Activated CD4-positive, alpha-beta T cell treated with anti-CD3 and anti-CD28 coated beads, Interleukin-2, Interleukin-6, amounts not matched to agents 100 ng/mL and 50 ng/mL, durations not matched to agents 16 hours and 8 hours (primary cell): ENCODE results near the gene GOPC.
"Not testable (repeated sequence)": the region's sequence is repeated elsewhere in the genome, so short reads cannot be mapped to it uniquely, and the experiment has no call there.

ENCODE experiments used
- DNase-seq: peaks from one replicate; pipeline ENCODE4 v3.0.0-alpha.2; 2020

The GOPC gene

DNA sequence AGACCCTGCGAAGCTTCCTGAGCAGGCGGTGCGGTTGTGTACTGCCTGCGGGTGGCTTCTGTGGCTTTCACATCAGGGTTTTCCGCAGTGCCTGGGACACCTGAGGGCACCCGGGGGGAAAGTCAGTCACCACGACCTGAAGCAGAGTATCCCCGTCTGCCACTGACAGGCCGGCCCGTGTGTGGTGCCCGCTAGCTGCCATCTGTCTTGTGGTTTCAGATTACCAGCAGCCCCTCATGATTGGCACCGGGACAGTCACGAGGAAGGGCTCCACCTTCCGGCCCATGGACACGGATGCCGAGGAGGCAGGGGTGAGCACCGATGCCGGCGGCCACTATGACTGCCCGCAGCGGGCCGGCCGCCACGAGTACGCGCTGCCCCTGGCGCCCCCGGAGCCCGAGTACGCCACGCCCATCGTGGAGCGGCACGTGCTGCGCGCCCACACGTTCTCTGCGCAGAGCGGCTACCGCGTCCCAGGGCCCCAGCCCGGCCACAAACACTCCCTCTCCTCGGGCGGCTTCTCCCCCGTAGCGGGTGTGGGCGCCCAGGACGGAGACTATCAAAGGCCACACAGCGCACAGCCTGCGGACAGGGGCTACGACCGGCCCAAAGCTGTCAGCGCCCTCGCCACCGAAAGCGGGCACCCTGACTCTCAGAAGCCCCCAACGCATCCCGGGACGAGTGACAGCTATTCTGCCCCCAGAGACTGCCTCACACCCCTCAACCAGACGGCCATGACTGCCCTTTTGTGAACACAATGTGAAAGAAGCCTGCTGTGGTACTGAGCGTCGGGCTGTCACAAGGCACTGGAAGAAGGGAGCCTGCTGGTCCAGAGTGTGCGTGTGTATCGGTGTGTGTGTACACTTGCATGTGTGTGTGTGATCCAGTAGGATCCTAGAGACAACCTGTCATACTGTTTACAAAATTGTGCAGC lies 54.4 kb downstream of the GOPC start:
- DNase-seq = peak; percentile 44

DNA sequence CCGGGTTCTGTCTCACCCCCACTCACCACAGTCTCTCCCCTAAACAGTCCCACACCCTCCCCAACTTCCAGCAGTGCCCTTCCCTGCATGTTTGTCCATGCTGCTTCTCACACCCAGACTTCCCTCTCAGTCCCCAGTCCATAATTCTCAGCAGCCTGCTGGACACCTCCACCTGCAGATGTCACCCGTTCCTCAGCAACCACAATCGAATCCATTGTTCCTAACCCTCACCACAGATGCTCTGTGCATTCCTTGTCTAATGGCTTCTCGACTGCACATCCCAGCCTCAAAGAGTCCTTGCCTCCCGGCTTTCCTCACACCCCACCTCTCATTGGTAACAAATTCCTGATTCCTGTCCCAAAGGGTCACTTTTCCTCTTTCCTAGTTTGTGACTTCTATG lies 55.6 kb downstream of the GOPC start:
- DNase-seq = no peak

DNA sequence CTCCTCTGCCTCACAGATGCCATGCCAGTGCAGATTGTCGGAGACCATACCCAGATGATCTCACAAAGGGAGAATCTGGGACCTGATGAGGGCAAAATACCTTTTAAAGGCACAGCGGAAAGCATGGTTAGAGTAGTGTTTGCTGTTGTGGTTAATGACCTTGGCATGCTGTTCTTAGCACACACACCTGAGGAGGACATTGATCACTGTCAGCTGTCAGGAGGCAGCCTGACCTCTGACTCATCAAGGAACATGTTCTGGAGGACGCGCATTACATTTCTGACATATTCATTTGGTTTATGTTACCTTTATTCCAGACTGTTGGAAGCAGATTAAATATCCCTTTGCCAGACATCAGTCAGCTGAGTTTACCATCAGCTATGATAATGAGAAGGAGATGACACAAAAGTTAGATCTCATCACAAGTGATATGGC lies 57.1 kb downstream of the GOPC start:
- no peak for DNase-seq

DNA sequence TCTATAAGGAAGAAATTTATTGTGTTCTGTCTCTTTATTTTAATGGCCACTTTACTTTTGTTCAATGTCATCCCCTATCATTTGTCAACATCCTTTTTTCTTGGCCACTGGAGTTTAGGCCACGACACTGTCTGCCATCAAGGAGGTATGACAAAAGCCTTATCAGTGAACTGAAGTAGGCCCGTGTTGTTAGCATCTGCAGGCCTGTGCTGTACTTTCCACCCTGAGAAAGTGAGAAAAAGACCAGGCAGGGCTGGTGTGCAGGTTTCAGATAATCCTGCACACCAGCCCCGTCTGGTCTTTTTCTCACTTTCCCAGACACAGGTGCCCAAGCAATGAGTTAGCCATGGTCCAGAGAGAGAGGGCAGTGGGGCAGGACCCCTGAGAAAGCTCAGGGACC lies 57.6 kb downstream of the GOPC start:
- DNase-seq = no peak

DNA sequence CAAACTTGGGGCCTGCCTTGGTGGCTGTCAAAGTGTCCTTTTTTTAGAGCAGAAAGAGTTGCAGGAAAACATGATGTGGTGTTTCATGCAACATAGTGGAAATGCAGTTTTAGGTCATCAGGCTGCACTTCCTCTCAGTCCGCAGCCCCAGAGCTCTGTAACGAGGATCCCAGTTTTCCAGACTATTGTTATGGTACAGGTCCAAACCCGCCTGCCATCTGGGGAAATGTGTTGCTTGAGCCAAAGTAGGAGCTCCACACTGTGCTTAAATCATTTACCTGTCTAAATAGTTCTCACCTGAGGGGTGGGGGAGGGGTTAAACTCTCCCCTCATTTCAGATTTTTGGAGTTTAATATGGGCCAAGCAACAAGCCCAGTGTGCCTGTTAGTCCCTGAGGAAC lies 59.8 kb downstream of the GOPC start:
- no peak for DNase-seq

DNA sequence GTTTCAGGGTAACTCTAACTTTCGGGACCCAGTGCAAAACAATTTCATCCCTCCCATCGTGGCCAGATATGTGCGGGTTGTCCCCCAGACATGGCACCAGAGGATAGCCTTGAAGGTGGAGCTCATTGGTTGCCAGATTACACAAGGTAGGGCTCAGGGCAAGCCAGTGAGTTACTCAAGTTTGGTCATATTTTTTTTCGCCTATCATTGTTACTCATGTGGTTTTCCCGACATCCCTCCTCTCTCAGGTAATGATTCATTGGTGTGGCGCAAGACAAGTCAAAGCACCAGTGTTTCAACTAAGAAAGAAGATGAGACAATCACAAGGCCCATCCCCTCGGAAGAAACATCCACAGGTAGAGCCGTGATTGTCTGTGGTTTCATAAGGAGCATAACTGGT lies 61.6 kb downstream of the GOPC start:
- DNase-seq = no peak

DNA sequence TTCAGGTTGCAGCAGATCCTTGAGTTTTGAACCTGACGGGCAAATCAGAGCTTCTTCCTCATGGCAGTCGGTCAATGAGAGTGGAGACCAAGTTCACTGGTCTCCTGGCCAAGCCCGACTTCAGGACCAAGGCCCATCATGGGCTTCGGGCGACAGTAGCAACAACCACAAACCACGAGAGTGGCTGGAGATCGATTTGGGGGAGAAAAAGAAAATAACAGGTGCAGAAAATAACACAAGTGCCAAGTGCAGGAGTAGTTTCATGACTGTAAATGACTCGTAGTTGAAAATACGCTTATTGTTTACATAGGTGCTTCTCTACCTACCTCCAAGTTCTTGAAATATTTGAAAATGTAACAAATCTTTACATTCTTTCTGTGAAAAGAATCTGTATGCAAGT lies 63.7 kb downstream of the GOPC start:
- no peak for DNase-seq

DNA sequence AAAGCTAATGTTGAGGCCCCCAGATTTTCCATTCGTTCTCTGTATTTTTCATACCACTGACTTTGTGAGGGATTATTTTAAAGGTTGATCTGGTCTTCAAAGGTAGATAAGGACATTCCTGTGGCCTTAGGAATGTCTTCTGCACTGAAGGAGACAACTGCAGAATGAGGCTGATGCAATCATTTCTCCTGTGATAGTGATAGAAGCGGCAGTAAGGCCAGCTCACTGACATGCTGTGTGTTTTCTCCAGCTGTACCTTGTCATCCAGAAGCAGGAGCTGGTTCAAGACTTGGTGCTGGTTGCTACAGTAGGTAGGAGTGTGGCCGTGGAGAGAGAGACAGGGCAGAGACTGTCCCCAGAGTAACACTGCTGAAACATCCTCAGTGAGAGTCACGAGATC lies 66.0 kb downstream of the GOPC start:
- no peak for DNase-seq

DNA sequence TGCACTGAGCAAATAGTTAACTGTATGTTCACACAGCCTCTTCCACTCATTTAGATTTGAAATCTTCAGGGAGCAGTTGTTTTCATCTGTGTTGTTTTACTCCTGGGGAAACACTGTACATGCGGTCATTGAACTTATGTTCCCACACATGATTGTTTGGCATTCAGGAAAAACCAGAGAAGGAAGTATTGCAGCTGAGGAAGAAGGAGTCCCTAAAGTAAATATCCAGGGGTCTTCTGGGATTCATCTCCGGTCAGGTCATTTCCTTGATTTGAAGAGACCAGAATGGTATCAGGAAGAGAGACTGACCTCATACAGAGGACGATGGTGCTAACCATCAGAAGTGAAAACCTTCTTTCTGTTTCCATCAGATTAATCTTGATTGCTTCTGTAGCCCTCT lies 67.3 kb downstream of the GOPC start:
- no peak for DNase-seq

DNA sequence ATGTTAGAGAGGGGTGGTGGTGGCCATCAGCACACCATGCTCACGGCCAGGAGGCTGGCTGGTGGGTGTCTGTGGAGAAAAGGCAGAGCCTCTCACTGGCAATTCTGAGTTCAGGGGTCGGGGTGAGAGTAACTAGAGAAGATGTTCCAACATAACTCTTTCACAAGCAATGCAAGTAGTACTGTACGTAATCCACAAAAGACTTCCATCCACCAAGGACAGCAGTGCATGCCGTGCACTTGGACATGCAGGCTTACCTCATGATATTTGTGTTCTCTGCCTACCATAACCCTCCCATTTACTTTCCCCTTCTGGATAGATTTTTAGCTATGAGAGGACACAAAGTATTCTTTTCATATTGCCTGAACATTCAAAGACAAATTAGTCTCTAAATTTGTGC lies 68.5 kb downstream of the GOPC start:
- DNase-seq = no peak

DNA sequence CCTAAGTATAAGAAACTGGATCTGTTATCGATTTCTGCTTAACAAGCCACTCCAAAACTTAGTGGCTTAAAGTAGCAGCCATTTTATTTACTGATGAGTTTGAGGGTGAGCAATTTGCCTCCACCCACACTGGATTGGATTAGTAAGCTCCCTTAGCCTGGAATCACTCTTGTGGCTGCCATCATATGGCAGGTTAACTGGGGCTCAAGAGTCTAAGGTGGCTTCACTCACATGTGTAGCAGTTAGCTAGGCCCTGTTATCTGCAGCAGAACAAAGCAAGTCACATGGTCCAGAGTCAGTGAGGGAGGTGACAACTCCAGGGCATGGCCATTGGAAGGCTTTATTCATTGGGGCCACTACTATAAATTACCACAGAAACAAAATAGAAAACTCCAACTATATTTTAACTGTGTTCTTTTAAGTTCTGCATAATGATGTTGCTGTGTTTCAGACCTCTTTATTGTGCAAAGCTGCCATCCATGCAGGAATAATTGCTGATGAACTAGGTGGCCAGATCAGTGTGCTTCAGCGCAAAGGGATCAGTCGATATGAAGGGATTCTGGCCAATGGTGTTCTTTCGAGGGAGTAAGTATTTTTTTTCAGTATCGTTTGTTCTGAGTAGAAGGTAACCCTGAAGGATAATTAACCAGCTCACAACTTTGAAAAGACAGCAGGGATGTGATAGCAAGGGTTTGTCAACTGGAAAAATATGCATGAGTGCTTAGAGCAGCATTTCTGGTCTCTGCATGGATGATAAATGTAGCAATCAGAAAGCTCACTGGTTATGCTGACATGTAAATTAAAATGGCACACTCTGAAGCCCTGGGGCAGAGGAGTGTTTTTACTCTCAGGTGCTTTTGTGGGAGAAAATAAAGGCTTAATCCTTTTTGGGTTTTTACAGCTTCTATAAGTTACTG lies 70.2 kb downstream of the GOPC start:
- no peak for DNase-seq

DNA sequence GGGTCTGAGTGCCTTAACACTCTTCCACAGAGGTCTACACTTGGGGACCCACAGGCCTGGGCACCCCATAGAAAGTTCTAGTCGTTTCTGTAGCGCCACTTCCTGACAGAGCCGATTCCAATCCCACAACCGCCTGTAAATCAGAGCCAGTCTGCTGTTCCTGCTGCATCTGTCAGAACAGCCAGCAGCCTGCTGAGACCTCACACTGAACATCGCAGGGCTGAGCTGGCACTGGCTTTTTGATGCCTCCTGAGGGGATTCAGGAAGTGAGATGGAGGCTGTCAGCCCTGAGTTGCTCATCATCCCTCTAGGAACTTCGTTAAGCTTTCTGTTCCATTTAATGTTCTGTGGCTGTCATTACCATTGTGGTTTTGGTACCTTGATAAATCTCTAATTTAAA lies 71.0 kb downstream of the GOPC start:
- no peak for DNase-seq

DNA sequence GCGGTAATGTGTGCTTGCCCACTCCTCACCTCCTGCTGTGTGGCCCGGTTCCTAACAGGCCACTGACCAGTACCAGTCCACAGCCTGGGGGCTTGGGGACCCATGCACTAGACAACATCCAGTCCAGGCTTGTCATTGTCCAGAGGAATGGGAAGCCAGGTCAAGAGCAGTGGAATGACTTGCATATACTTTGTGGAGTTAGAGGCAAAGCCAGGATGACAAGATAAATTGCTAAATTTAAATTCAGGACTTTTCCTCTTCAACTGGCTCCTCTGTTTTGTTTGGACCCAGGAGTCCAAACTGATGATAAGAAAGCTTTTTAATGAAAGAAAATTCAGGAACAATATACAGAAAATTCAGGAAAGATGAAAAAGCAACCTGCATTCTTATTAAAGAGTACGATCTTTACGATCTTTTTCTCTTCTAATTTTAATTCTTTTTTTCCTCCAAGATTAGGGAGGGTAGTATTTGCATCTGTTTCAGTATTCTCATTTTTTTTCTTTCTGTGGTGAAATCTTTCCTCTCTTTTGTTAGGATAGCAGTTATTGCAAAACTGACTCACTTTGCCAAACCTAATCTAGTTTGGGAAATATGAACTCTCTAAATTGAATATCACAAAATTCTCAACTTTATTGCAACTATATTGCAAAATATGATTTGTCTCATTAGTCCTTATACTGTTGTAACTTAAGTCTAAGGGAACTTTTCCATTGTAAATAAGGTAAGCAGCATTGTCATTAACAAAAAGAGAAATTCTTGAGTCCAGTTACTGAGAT lies 71.7 kb downstream of the GOPC start:
- no peak for DNase-seq

DNA sequence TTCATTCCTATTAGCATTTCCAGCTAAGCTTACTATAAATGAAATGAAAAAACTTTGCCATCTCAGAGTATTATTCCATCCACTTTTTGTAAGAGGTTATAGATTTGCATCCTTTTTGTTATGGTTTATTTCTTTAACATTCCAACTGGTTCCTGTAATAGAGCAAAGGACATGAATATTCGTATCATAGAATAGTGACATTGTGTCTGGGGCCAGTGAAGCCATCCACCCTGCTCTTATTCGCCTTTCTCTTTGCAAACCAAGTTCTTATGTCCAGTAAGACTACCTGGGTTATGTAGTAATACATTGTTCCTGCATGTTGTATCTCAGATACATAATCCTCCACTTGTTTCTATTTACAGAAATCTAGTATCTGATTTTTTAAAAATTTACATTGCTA lies 76.7 kb downstream of the GOPC start:
- no peak for DNase-seq

DNA sequence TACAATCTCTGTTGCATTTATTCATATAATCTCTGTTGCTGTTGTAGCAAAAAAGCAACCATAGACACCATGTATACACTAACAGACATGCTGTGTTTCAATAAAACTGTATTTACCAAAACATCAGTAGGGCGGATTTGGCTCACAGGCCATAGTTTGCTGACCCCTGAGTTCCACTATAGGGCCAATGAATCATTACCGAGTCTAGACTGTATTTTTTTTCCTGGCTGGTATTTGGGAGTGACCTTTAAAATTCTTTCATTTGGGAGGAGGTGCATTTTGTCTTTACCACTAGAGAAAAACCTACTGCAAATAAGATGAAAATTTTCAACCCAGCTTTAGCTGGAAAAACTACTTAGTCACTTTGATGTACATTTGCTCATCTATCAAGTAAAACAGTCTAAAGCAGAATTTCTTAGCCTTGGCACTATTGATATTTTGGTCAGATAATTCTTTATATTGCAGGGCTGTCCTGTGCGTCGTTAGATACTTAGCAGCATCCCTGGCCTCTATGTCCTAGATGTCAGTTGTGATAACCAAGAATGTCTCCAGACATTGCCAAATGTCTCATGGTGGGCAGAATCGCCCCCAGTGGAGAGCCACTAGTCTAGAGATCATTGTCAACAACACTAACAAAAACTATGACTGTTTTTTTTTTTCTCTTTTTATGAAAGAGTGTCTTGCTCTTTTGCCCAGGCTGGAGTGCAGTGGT lies 80.4 kb downstream of the GOPC start:
- DNase-seq = no peak

DNA sequence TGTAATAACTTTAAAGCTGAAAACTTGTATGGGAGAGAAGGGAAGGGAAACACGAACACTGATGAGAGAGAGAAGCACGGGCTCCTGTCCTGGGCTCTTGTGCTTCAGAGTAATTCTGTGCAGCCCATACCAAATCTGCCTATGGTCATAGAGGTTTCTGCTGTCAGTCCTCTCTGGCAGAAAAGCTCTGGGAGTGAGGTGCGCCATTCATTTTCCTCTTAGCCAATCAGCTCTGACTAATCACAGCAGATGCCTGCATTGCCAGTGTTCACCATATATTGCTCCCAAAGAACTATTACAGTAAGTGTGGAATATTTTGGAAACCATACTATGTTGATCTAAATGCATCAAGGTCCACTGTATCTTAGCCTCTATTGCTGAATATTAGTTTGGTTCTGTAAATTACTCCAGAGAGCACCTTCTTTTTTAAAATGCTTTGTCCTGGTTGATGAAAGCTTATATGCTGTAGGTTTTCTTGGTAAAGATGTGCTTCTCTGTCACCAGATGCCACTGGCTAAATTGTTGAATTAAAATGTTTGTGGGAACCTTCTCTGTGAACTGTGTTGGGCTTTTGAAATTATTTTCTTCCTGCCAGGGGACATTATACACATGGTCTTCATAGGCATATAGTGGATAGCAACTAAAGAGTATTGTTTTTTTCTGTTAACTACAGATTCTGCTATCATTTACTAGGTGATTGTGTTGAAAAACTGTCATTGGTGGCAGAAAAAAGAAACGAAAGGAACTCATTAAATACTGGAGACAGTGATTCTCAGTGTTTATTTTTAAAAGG lies 81.5 kb downstream of the GOPC start:
- no peak for DNase-seq

DNA sequence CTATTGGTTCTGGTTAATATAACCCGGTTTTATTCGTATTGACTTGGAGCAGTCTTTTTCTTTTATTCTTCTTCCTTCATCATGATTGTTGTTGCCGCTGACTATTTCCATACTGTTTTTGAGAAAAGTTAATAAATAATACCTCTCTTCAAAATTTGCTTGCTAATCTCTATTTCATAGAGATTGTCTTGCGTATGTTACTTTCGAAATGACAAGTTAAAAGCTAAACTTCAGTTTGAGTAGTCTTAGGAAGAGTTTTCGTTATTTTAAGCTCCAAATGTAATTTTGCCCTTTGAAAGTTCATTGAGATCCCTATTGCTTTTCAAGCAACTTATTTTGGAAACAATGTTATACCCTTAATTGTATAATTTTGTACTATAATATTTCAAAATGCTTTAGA lies 83.4 kb downstream of the GOPC start:
- DNase-seq = no peak

DNA sequence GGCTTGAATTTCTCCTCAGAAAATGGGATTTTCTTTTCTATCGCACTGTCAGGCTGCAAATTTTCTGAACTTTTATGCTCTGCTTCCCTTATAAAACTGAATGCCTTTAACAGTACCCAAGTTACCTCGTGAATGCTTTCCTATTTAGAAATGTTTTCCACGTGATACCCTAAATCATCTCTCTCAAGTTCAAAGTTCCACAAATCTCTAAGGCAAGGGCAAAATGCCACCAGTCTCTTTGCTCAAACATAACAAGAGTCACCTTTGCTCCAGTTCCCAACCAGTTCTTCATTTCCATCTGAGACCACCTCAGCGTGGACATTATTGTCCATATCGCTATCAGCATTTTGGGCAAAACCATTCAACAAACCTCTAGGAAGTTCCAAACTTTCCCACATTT lies 84.3 kb downstream of the GOPC start:
- DNase-seq = not testable (repeated sequence)

DNA sequence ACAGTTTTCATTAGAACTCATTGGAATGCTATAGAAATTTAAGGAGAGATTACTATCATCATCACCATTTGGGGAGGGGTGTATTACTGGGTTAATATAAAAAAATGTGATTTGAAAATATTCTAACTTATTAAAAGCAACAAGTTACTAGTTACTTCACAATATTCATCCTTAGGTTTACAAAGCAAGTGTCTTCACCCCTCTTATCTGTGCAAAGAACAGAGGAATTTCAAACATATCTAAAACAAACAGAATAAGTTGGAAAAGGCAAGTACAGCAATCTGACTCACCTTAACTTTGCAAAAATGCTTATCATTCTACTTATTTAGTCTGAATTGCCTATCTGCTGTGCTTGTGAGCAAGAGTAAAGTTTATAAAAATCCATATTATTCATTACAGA lies 87.0 kb downstream of the GOPC start:
- DNase-seq = no peak

DNA sequence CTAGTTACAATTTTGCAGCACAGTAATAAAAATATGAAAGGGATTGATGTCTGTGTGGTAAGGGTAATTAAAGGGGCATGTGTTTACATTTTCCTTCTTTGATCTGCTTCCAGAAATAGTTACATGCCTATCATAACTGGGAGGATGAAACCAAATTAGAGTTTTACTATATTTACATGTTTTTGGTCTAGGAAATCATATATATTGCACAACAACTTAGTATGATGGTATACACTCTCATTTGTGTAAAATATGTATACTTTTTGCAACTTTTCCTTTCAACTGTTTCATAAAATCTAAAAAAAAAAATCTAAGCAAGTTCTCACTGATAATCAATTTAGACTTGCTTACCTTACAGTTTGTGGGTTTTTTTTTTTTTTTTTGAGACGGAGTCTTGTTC lies 87.7 kb downstream of the GOPC start:
- no peak for DNase-seq

DNA sequence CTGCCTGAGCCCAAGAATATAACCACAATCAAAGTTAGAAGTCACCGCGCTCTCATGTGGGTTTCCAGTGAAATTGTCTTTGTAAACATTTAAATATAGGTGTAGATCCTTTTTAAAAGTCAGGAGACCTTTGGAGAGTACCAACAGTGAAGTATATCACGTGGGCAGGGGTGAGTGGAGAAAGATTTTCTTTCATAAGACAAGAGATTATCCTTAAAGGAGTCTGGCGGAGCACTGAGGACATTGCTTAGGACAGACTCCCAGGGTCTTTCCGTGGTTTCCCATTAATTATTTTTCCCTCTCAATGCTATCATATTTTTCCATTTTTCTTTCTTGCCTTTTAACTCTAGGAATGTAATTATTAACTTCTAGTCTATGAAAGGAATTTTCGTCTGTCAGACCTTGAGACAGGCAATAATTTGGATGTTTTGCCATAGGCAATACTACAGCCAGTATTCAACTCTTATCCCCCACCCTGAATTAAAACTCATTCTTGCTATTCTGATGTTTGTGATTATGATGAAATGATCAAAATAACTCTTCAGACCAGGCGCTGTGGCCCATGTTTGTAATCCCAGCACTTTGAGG lies 88.4 kb downstream of the GOPC start:
- no peak for DNase-seq
